GM21423 (cell line): ENCODE data around the gene MELK.

ENCODE experiments used
- ATAC-seq: cut with Tn5 transposase; IDR thresholded peaks from one replicate; pipeline ENCODE4 v1.9.1; 2021; ENCODE audit warnings: mild to moderate bottlenecking, moderate library complexity; ENCODE audit not compliant: unreplicated experiment

MELK gene

GRCh38 chr9:36665921-36666431 lies 93.3 kb downstream of the MELK start:
- peak; percentile 70 for ATAC-seq

GRCh38 chr9:36671561-36671960 lies 98.9 kb downstream of the MELK start:
- ATAC-seq, result no peak

- no peak for ATAC-seq
Observed at GRCh38 chr9:36676091-36676490, 103.4 kb downstream of the MELK start.

GRCh38 chr9:36676778-36677485 lies 104.2 kb downstream of the MELK start:
- ATAC-seq, result no peak

GRCh38 chr9:36677611-36678010 lies 104.9 kb downstream of the MELK start:
- no peak for ATAC-seq

- no peak for ATAC-seq
Observed at GRCh38 chr9:36679710-36680109, 107.0 kb downstream of the MELK start.

GRCh38 chr9:36686471-36686870 lies 113.8 kb downstream of the MELK start:
- ATAC-seq, result no peak

- no peak for ATAC-seq
Observed at GRCh38 chr9:36690412-36691168, 117.9 kb downstream of the MELK start.

GRCh38 chr9:36691671-36692070 lies 119.0 kb downstream of the MELK start:
- ATAC-seq, result no peak

- no peak for ATAC-seq
Observed at GRCh38 chr9:36698984-36699383, 126.3 kb downstream of the MELK start.

- no peak for ATAC-seq
Observed at GRCh38 chr9:36704148-36704547, 131.5 kb downstream of the MELK start.

GRCh38 chr9:36713515-36714490 lies 141.1 kb downstream of the MELK start:
- no peak for ATAC-seq

GRCh38 chr9:36716496-36716895 lies 143.8 kb downstream of the MELK start:
- ATAC-seq, result no peak

- ATAC-seq, result no peak
Observed at GRCh38 chr9:36717276-36717675, 144.6 kb downstream of the MELK start.

GRCh38 chr9:36718612-36719011 lies 145.9 kb downstream of the MELK start:
- ATAC-seq, result no peak

- ATAC-seq, result no peak
Observed at GRCh38 chr9:36720043-36720442, 147.3 kb downstream of the MELK start.

GRCh38 chr9:36721846-36722588 lies 149.3 kb downstream of the MELK start:
- no peak for ATAC-seq

- no peak for ATAC-seq
Observed at GRCh38 chr9:36725777-36726356, 153.2 kb downstream of the MELK start.
